Mesenchymal stem cell (in vitro differentiated cells and primary cell): ENCODE measurements around the gene PSPC1.

Experiments
- DNase-seq: peaks from one replicate; pipeline ENCODE4 v3.0.0-alpha.2; 2013
- H2AFZ ChIP-seq: one replicate; pipeline ENCODE4 v1.6.1; 2013; ENCODE audit warnings: low read depth, mild to moderate bottlenecking, control low read depth, inconsistent platforms, low read length, moderate library complexity
- H2AK5ac ChIP-seq: 2 replicates; pipeline ENCODE4 v1.6.1; 2013; ENCODE audit warnings: low read length, moderate library complexity, mild to moderate bottlenecking, inconsistent platforms; ENCODE audit not compliant: severe bottlenecking
- H2BK120ac ChIP-seq: one replicate; pipeline ENCODE4 v1.6.1; 2013; ENCODE audit warnings: low read depth, mild to moderate bottlenecking, inconsistent platforms, low read length, moderate library complexity
- H2BK12ac ChIP-seq, 2 experiments: one replicate each; pipeline ENCODE4 v1.6.1; 2013; ENCODE audit warnings: inconsistent platforms in 2 of 2, low read length in 2 of 2, mild to moderate bottlenecking in 2 of 2, moderate library complexity in 2 of 2, control low read depth in 1 of 2
- H2BK15ac ChIP-seq: one replicate; pipeline ENCODE4 v1.6.1; 2013; ENCODE audit warnings: mild to moderate bottlenecking, low read depth, inconsistent platforms; ENCODE audit not compliant: poor library complexity, severe bottlenecking
- H2BK5ac ChIP-seq: 2 replicates; pipeline ENCODE4 v1.6.1; 2013; ENCODE audit warnings: low read depth, mild to moderate bottlenecking, low read length, control low read depth, inconsistent platforms; ENCODE audit not compliant: poor library complexity, severe bottlenecking
- H3K14ac ChIP-seq, 2 experiments: one replicate each; pipeline ENCODE4 v1.6.1; 2013; ENCODE audit warnings: inconsistent platforms in 2 of 2, low read length in 2 of 2, control low read depth in 1 of 2, mild to moderate bottlenecking in 1 of 2, moderate library complexity in 1 of 2
- H3K18ac ChIP-seq, 2 experiments: one replicate each; pipeline ENCODE4 v1.6.1; 2013; ENCODE audit warnings: inconsistent platforms in 2 of 2, low read length in 2 of 2, control low read depth in 1 of 2, low read depth in 1 of 2, mild to moderate bottlenecking in 1 of 2
- H3K23ac ChIP-seq, 2 experiments: one replicate each; pipeline ENCODE4 v1.6.1; 2013; ENCODE audit warnings: inconsistent platforms in 2 of 2, low read length in 2 of 2, mild to moderate bottlenecking in 2 of 2, moderate library complexity in 2 of 2, control low read depth in 1 of 2
- H3K27ac ChIP-seq: 2 replicates; pipeline ENCODE4 v1.5.1; 2013; ENCODE audit warnings: mild to moderate bottlenecking, moderate library complexity, low read length, control low read depth, inconsistent platforms; ENCODE audit not compliant: poor library complexity, severe bottlenecking
- H3K27me3 ChIP-seq, 2 experiments: 2 replicates each; pipeline versions ENCODE4 v1.6.1 to v1.7.0; 2013; ENCODE audit warnings: low read length in 2 of 2, mild to moderate bottlenecking in 2 of 2, moderate library complexity in 2 of 2, control low read depth in 1 of 2, inconsistent platforms in 1 of 2; ENCODE audit not compliant: control insufficient read depth in 1 of 2, insufficient read depth in 1 of 2
- H3K36me3 ChIP-seq, 2 experiments: 2 replicates each; pipeline versions ENCODE4 v1.6.1 to v1.7.0; 2013; ENCODE audit warnings: low read length in 2 of 2, control low read depth in 1 of 2, inconsistent platforms in 1 of 2, low read depth in 1 of 2, mild to moderate bottlenecking in 1 of 2; ENCODE audit not compliant: insufficient read depth in 2 of 2, control insufficient read depth in 1 of 2
- H3K4ac ChIP-seq, 2 experiments: one replicate each; pipeline ENCODE4 v1.6.1; 2013; ENCODE audit warnings: inconsistent platforms in 2 of 2, low read length in 2 of 2, mild to moderate bottlenecking in 2 of 2, moderate library complexity in 2 of 2, control low read depth in 1 of 2, low read depth in 1 of 2
- H3K4me1 ChIP-seq: 2 replicates; pipeline ENCODE4 v1.6.1; 2013; ENCODE audit warnings: low read depth, low read length, control low read depth; ENCODE audit not compliant: control insufficient read depth, insufficient read depth
- H3K4me2 ChIP-seq: 2 replicates; pipeline ENCODE4 v1.6.1; 2013; ENCODE audit warnings: low read length, mild to moderate bottlenecking, inconsistent platforms; ENCODE audit not compliant: poor library complexity, severe bottlenecking
- H3K4me3 ChIP-seq, 2 experiments: 2 replicates each; pipeline versions ENCODE4 v1.5.1 to v1.7.0; 2013; ENCODE audit warnings: low read length in 2 of 2, mild to moderate bottlenecking in 2 of 2, control low read depth in 1 of 2, low read depth in 1 of 2; ENCODE audit not compliant: insufficient read depth in 1 of 2
- H3K79me1 ChIP-seq: replicated peaks from 2 replicates; pipeline ENCODE4 v1.6.1; 2013; ENCODE audit warnings: mild to moderate bottlenecking, control low read depth, low read length, inconsistent platforms; ENCODE audit not compliant: poor library complexity, severe bottlenecking
- H3K9ac ChIP-seq: 2 replicates; pipeline ENCODE4 v1.7.0; 2013; ENCODE audit warnings: mild to moderate bottlenecking, low read length, moderate library complexity
- H3K9me3 ChIP-seq: 2 replicates; pipeline ENCODE4 v1.7.0; 2013; ENCODE audit warnings: mild to moderate bottlenecking, low read length; ENCODE audit not compliant: control insufficient read depth
- H4K8ac ChIP-seq: one replicate; pipeline ENCODE4 v1.6.1; 2013; ENCODE audit warnings: inconsistent platforms, mild to moderate bottlenecking, low read length, moderate library complexity
- H4K91ac ChIP-seq: one replicate; pipeline ENCODE4 v1.6.1; 2013; ENCODE audit warnings: mild to moderate bottlenecking, low read length, inconsistent platforms
- WGBS: methylation state at CpG from one replicate; pipeline ENCODE4 v1.1.7; 2013; ENCODE audit warnings: mixed read lengths; 5-methylcytosine and 5-hydroxymethylcytosine counted together

Gene PSPC1

DNA sequence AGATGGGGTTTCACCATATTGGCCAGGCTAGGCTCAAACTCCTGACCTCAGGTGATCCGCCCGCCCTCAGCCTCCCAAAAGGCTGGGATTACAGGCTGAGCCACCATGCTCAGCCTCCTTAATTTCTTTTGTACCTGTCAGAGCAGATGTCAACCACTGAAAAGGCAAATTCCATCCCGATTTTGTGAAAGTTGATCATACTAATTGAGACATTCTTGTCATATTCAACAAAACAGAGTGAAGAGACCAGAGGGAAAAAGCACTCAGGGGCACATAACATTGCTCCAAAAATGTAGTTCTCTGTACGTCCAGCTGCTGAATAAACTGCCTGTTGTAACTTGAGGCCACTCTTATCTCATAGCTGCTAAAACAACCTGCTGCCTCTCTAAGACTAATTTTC, 27.4 kb upstream of the PSPC1 start:
- no peak overlapping the region for H3K18ac ChIP-seq
- H3K14ac ChIP-seq: no peak overlapping the region
- 89% methylated on average over 4 of the region's 4 CpGs for WGBS

DNA sequence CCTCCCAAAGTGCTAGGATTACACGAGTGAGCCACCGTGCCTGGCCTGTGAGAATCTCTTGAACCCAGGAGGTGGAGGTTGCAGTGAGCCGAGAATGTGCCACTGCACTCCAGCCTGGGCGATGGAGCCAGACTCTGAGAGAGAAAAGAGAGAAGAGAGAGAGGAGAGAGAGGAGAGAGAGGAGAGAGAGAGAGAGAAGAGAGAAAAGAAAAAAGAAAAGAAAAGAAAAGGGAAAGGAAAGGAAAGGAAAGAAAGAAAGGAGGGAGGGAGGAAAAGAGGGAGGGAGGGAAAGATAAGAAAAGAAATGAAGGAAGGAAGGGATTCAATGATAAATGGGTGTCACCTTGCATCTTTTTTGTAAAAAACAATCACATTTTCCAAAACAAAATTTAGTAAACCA, 23.0 kb upstream of the PSPC1 start:
- Histone ChIP-seq H4K8ac (no peak overlapping the region), H2BK15ac (no peak overlapping the region), H3K36me3 (peaks cover 8 to 10% of the 10 kb centered on the region in 2 experiments), H3K27me3 (no peaks in the 10 kb centered on the region), H2BK5ac (no peak overlapping the region), H4K91ac (no peak overlapping the region), H2AK5ac (no peak overlapping the region), H3K9me3 (no peaks in the 10 kb centered on the region), H3K4me3 (no peak overlapping the region), H3K4ac (no peak overlapping the region), H3K79me1 (peaks cover 5% of the 10 kb centered on the region), H3K4me2 (no peak overlapping the region), H3K9ac (no peak overlapping the region), H2BK12ac (no peak overlapping the region), H3K27ac (no peak overlapping the region), H3K18ac (no peak overlapping the region), H3K23ac (no peak overlapping the region), H3K4me1 (no peaks in the 10 kb centered on the region), H2AFZ (no peak overlapping the region), H2BK120ac (no peak overlapping the region), H3K14ac (no peak overlapping the region)
- no peak for DNase-seq
- WGBS: 88% methylated on average over 4 of the region's 4 CpGs

More for the DNA sequence above, 27.4 kb upstream of the PSPC1 start:
- Histone ChIP-seq H3K4me1 (no peaks in the 10 kb centered on the region), H3K4me2 (no peak overlapping the region), H2BK12ac (no peak overlapping the region), H4K91ac (no peak overlapping the region), H2AK5ac (no peak overlapping the region), H4K8ac (no peak overlapping the region), H3K36me3 (peaks cover 12 to 14% of the 10 kb centered on the region in 2 experiments), H3K4ac (no peak overlapping the region), H3K27me3 (no peaks in the 10 kb centered on the region), H3K79me1 (peaks cover 13% of the 10 kb centered on the region), H3K9me3 (no peaks in the 10 kb centered on the region), H2AFZ (no peak overlapping the region), H2BK120ac (no peak overlapping the region), H3K9ac (no peak overlapping the region), H3K27ac (no peak overlapping the region), H2BK15ac (no peak overlapping the region), H3K23ac (no peak overlapping the region), H2BK5ac (no peak overlapping the region), H3K4me3 (no peak overlapping the region)
- no peak for DNase-seq

DNA sequence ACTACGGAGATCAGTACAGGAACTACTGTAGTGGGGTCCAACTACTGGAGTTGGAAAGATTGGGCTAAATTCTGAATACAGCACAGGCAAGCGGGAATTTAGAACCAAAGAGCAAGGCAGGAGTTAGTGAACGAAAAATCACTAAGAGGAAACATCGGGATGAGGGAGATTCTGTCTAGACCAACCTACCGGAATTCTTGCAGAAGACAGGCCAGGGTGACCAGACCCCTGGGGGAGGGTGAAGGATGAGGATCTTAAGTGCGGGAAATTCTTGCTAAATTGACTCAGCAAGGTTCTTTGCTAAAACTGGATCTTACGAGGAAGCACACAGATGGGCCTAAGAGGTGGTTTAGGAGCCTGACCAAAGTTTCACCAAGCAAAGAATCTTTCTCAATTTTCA, 13.2 kb upstream of the PSPC1 start:
- Histone ChIP-seq H3K79me1 (peaks cover 2% of the 10 kb centered on the region), H3K4ac (no peak overlapping the region), H2BK15ac (no peak overlapping the region), H2BK120ac (no peak overlapping the region), H3K4me1 (peaks cover 1% of the 10 kb centered on the region), H3K23ac (no peak overlapping the region), H3K9ac (no peak overlapping the region), H2AK5ac (no peak overlapping the region), H3K27ac (no peak overlapping the region), H3K14ac (no peak overlapping the region), H2BK5ac (no peak overlapping the region), H3K36me3 (no peaks in the 10 kb centered on the region), H3K18ac (no peak overlapping the region), H4K91ac (no peak overlapping the region), H4K8ac (no peak overlapping the region), H2BK12ac (no peak overlapping the region), H2AFZ (no peak overlapping the region), H3K4me3 (no peak overlapping the region), H3K27me3 (no peaks in the 10 kb centered on the region), H3K4me2 (no peak overlapping the region), H3K9me3 (no peaks in the 10 kb centered on the region)
- DNase-seq: no peak
- 93% methylated on average over 7 of the region's 7 CpGs for WGBS

DNA sequence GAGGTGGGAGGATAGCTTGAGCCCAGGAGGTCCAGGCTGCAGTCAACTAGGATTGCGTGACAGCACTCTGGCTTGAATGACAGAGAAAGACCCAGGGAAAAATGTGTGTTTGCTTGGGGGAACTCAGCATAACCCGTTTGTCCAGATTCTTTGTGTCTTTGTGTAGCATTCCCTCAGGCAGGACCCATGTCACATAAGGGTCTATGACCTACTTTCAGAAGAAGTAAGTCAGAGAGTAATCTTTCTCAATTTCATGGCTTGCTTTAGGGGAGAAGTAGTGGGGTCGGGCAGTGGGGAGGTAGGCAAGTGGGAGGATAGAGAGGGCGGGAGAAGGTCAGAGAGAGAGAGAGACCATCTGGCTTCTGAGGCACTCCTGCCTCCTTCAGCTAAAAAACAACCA, 11.9 kb upstream of the PSPC1 start:
- peak overlapping the region in 1 of 2 experiments; percentile 30 for H3K18ac ChIP-seq
- no peaks in the 10 kb centered on the region for H3K36me3 ChIP-seq
- no peak overlapping the region for H2BK12ac ChIP-seq
- no peak overlapping the region for H3K23ac ChIP-seq
- H4K8ac ChIP-seq: no peak overlapping the region
- H2BK15ac ChIP-seq: no peak overlapping the region
- H2BK120ac ChIP-seq: no peak overlapping the region
- no peak overlapping the region for H3K9ac ChIP-seq
- H3K4me3 ChIP-seq: no peak overlapping the region
- no peak overlapping the region for H3K14ac ChIP-seq
- no peak overlapping the region for H4K91ac ChIP-seq
- H3K4ac ChIP-seq: no peak overlapping the region
- peaks cover 1% of the 10 kb centered on the region for H3K4me1 ChIP-seq
- no peak overlapping the region for H2BK5ac ChIP-seq
- DNase-seq: no peak
- 81% methylated on average over 3 of the region's 4 CpGs for WGBS
- no peak overlapping the region for H2AK5ac ChIP-seq
- H2AFZ ChIP-seq: no peak overlapping the region
- H3K9me3 ChIP-seq: no peaks in the 10 kb centered on the region
- H3K27ac ChIP-seq: no peak overlapping the region
- H3K4me2 ChIP-seq: no peak overlapping the region
- no peaks in the 10 kb centered on the region for H3K27me3 ChIP-seq
- peaks cover 2% of the 10 kb centered on the region for H3K79me1 ChIP-seq
